NCI-H460 (cell line): ENCODE data around the gene PTPRT. TPM values are rescaled to one million over a fixed set of nuclear protein-coding genes. Genes with fewer than 3 reads are reported as not detected.

Experiments used
- DNase-seq: peaks from one replicate; pipeline ENCODE4 v3.0.0-alpha.2; 2016; ENCODE audit warnings: low read depth; ENCODE audit errors: extremely low read depth
- total RNA-seq: library from RNA; depleted of rRNA; stranded (reverse); fragments of >200 nt; shearing (Covaris generic); gene quantifications from 2 replicates; pipeline ENCODE4 v1.2.3, GENCODE V29; 2014

The PTPRT gene
- total RNA-seq, 1 experiment from 2014 or later, result not detected

- DNase-seq, result no peak
These were observed 52.5 kb downstream of the PTPRT start for GRCh38 chr20:43137160-43137559.

GRCh38 chr20:43124241-43124640 lies 65.5 kb downstream of the PTPRT start:
- no peak for DNase-seq

GRCh38 chr20:43123180-43123579 lies 66.5 kb downstream of the PTPRT start:
- DNase-seq, result no peak

- DNase-seq, result no peak
These were observed 70.0 kb downstream of the PTPRT start for GRCh38 chr20:43119720-43120119.

DNA sequence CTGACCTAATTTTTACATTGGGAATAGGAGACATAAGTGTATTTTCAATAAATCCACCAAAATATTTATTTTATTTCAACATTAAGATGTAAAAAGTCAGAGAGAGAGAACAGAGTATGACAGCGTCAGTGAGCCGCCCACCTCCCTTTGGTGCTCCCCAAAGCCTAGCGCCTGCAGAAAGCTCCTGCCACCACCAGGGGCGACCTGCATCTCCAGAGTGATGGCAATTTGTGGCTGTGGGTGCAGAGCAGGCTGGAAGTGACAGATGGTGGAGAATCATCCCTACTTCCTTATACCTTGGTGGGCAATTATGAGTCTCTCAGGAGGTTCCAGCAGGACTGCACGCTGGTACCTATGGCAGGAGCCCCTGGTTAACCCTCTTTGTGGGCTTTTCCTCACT lies 87.3 kb downstream of the PTPRT start:
- DNase-seq, result no peak

- no peak for DNase-seq
These were observed 92.8 kb downstream of the PTPRT start for GRCh38 chr20:43096931-43097260.

- DNase-seq, result no peak
These were observed 93.4 kb downstream of the PTPRT start for GRCh38 chr20:43096126-43096930.

DNA sequence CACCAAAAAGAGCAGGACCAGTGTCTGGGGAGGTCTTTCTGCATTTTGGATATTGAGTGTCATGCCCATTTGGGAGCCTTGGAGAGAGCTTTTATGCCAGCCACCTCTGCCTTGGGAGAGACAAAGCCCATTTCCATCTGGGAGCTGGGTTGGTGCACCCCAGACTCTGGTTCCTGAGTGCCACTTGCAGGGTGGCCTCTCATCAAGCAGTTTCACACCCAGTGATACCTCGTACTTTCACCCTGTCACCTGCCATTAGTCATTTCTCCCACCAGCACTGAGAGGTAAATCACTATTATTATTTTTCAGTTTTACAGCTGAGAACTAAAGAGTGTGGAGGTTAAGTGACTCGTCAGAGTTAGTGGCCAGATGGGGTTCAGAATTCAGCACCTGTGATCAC lies 94.7 kb downstream of the PTPRT start:
- DNase-seq, result no peak

DNA sequence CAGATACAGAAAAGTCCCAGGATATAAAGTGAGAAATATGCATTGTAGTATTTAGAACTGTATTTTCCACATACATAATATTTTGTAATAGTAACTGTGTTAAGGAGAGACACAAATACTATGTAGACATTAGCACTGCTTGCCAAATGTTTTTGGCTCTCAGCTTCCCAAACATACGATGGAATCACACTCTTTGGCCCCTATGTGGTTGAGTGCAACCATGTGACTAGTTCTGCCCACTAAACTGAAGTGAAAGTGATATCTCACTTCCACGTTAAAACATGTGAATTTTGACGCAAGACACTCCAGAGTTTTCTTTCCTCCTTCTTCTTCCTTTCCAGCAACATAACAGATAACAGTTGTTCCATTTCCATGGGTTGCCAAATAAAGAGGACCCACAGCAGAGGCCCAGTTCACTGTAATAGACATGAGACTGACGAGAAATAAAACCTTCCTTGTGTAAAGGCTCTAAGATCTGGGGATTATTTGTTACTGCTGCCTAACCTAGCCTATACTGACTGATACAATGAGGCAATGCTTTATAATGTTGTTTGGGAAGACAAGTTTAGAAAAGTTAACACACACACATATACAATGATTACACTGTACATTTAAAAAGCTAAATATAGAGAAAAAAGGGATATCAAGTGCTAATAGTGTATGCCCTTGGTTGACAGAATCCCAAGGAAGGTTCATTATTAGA lies 97.2 kb downstream of the PTPRT start:
- no peak for DNase-seq

- no peak for DNase-seq
These were observed 121.2 kb downstream of the PTPRT start for GRCh38 chr20:43068482-43068881.

DNA sequence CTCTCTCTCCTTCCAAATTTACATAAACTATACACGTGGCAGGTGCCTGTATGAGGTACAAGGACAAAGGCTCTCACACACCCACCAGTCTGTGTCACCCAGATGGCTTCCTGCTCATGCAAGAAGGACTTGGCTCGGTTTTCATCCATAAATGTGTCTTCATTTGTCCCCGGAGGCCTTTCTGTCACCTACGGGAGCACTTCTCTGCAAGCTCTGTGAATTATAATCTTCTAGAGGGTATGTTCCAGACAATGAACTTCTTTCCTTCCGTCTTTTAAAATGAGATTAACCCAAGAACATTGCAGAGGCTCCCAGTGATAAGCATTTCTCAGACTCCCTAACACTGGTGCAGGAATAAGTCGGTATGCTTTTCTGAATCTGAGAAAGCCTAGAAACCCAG lies 123.6 kb downstream of the PTPRT start:
- no peak for DNase-seq

- DNase-seq, result no peak
These were observed 124.4 kb downstream of the PTPRT start for GRCh38 chr20:43065299-43065698.

DNA sequence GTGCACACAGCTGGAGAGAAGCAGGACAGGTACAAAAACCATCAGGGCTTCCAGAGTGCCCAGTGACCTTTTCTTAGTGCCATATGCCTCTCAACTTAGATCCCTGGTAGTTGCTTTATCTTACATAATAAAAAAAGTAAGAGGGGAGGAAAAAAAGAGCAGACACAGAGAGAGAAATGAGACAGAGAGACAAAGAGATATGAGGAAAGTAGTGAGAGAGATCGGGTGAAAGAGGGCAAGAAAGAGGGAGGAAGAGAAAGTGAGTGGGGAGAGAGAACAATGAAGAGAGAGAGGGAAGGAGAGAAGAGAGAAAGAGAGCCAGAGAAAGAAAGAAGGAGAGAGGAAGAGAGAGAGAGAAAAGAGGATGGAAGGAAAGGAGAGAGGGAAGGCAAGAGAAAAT lies 131.6 kb downstream of the PTPRT start:
- no peak for DNase-seq

- DNase-seq, result no peak
These were observed 132.4 kb downstream of the PTPRT start for GRCh38 chr20:43057317-43057716.

- DNase-seq, result no peak
These were observed 134.4 kb downstream of the PTPRT start for GRCh38 chr20:43055181-43055884.

- no peak for DNase-seq
These were observed 137.2 kb downstream of the PTPRT start for GRCh38 chr20:43052532-43052931.

- DNase-seq, result no peak
These were observed 142.7 kb downstream of the PTPRT start for GRCh38 chr20:43046966-43047365.

GRCh38 chr20:43043887-43044286 lies 145.8 kb downstream of the PTPRT start:
- DNase-seq, result no peak

- DNase-seq, result peak; percentile 6
These were observed 149.3 kb downstream of the PTPRT start for GRCh38 chr20:43040427-43040826.

DNA sequence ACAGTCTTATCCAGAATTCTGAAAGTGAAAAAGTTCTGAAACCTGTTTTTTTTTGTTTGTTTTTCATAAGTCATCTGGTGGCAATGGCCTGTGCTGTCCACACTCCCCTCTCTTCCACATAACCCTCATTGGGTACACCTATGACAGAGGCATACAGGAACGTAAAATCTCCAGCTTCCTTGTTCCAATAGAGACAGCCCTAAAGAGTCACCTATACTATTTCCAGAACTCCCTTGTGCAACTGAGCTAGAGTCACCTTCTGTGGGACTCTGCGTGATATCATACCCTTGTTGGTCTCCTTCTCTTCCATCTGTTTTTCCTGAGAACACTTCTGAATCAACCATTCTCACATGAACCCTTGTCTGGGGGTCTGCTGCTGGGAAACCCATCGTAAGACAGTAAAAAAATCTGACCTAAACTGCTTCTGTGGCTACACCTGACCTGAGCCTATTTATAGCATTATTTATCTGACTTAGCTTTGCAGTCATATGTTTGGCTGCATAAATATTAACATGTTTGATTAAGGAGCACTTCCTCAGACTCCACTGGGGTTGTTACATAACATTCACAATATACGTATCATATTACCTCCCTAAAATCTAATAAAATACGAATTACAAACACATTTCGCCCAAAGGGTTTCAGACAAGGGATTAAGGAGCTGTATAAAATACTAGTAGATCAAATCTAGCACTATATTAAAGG lies 151.9 kb downstream of the PTPRT start:
- DNase-seq, result no peak
